GM19351 (cell line): ENCODE measurements around the gene RPTN.

Source experiments
- ATAC-seq: cut with Tn5 transposase; IDR thresholded peaks from one replicate; pipeline ENCODE4 v1.9.1; 2021; ENCODE audit warnings: mild to moderate bottlenecking, moderate library complexity; ENCODE audit not compliant: unreplicated experiment

RPTN gene

GRCh38 chr1:152159144-152159543 lies at the start of gene RPTN:
Gene RPTN (minus strand): TSS chr1:152159228. CDS start chr1:152157889, 1,339 bp downstream.
- ATAC-seq: no peak

GRCh38 chr1:152198982-152199381 lies 40.0 kb upstream of the RPTN start:
- no peak for ATAC-seq

GRCh38 chr1:152197361-152197941 lies 38.4 kb upstream of the RPTN start:
- ATAC-seq: no peak

GRCh38 chr1:152191711-152192110 lies 32.7 kb upstream of the RPTN start:
- no peak for ATAC-seq

GRCh38 chr1:152191260-152191659 lies 32.2 kb upstream of the RPTN start:
- no peak for ATAC-seq

GRCh38 chr1:152190589-152190988 lies 31.6 kb upstream of the RPTN start:
- no peak for ATAC-seq

GRCh38 chr1:152189657-152190442 lies 30.8 kb upstream of the RPTN start:
- no peak for ATAC-seq

- peak; percentile 74 for ATAC-seq
These were observed 29.9 kb upstream of the RPTN start for GRCh38 chr1:152188673-152189591.

GRCh38 chr1:152186556-152187285 lies 27.7 kb upstream of the RPTN start:
- no peak for ATAC-seq

GRCh38 chr1:152185544-152186391 lies 26.7 kb upstream of the RPTN start:
- peak; percentile 42 for ATAC-seq

GRCh38 chr1:152182944-152183361 lies 23.9 kb upstream of the RPTN start:
- no peak for ATAC-seq

GRCh38 chr1:152182431-152182830 lies 23.4 kb upstream of the RPTN start:
- no peak for ATAC-seq

- no peak for ATAC-seq
These were observed 20.5 kb upstream of the RPTN start for GRCh38 chr1:152179566-152179965.

GRCh38 chr1:152170287-152170905 lies 11.4 kb upstream of the RPTN start:
- peak; percentile 47 for ATAC-seq

GRCh38 chr1:152169366-152170025 lies 10.5 kb upstream of the RPTN start:
- ATAC-seq: no peak

GRCh38 chr1:152168535-152168868 lies 9.5 kb upstream of the RPTN start:
- ATAC-seq: no peak

GRCh38 chr1:152167835-152168534 lies 9.0 kb upstream of the RPTN start:
- ATAC-seq: no peak

- no peak for ATAC-seq
These were observed 7.9 kb upstream of the RPTN start for GRCh38 chr1:152166966-152167365.
